Measurements from ENCODE around the gene ASH1L. TPM values are rescaled to one million over a fixed set of nuclear protein-coding genes. Genes with fewer than 3 reads are reported as not detected.

The ASH1L gene
- total RNA-seq, 1 experiment from 2014 or later = 29.3 TPM

GRCh38 chr1:155322953-155323728 is 239.5 kb downstream of the ASH1L start (continued):
- TF ChIP-seq HMGA2 (CRISPR knock-in tag; IDR thresholded peaks at IDR 0.05) = no peak
- TF ChIP-seq USF2 (CRISPR knock-in tag; IDR thresholded peaks at IDR 0.05) = peak; percentile 8; the same call in 1 of the 2 replicates
- no peak for TF ChIP-seq ERG (CRISPR knock-in tag; IDR thresholded peaks at IDR 0.05)
- TF ChIP-seq NR1H2 (CRISPR knock-in tag; IDR thresholded peaks at IDR 0.05) = no peak
- no peak for TF ChIP-seq CBFB (CRISPR knock-in tag; IDR thresholded peaks at IDR 0.05; ENCODE audit: low read depth)
- TF ChIP-seq ZSCAN18 (CRISPR knock-in tag; IDR thresholded peaks at IDR 0.05) = no peak
- TF ChIP-seq ARID4B (CRISPR knock-in tag; IDR thresholded peaks at IDR 0.05; ENCODE audit: borderline replicate concordance) = 0 out of 2 replicates have a peak, but pooled peaks have one; percentile 35
- TF ChIP-seq AR (CRISPR knock-in tag; IDR thresholded peaks at IDR 0.05) = no peak
- no peak for TF ChIP-seq ESRRA (CRISPR knock-in tag; IDR thresholded peaks at IDR 0.05; ENCODE audit: borderline replicate concordance)
- TF ChIP-seq TEAD1 (CRISPR knock-in tag; IDR thresholded peaks at IDR 0.05) = no peak
- TF ChIP-seq KAT7 (CRISPR knock-in tag; IDR thresholded peaks at IDR 0.05; ENCODE audit: borderline replicate concordance) = no peak
- no peak for TF ChIP-seq NR2C2 (CRISPR knock-in tag; IDR thresholded peaks at IDR 0.05)
- TF ChIP-seq SOX15 (CRISPR knock-in tag; IDR thresholded peaks at IDR 0.05) = no peak
- no peak for TF ChIP-seq TEAD4 (CRISPR knock-in tag; IDR thresholded peaks at IDR 0.05)
- TF ChIP-seq CREB1 (CRISPR knock-in tag; IDR thresholded peaks at IDR 0.05) = no peak
- no peak for TF ChIP-seq ZNF232 (CRISPR knock-in tag; IDR thresholded peaks at IDR 0.05)
- TF ChIP-seq ZBTB43 (CRISPR knock-in tag; IDR thresholded peaks at IDR 0.05) = no peak; the same call in 1 of the 2 replicates
- TF ChIP-seq AFF4 (CRISPR knock-in tag; IDR thresholded peaks at IDR 0.05; ENCODE audit: borderline replicate concordance) = no peak
- 0 out of 2 replicates have a peak, but pooled peaks have one; percentile 57 for TF ChIP-seq TP53 (CRISPR knock-in tag; IDR thresholded peaks at IDR 0.05)
- TF ChIP-seq IRF1 (CRISPR knock-in tag; IDR thresholded peaks at IDR 0.05) = no peak
- no peak for TF ChIP-seq RELA (CRISPR knock-in tag; IDR thresholded peaks at IDR 0.05; ENCODE audit: borderline replicate concordance)
- TF ChIP-seq SMAD3 (CRISPR knock-in tag; IDR thresholded peaks at IDR 0.05; ENCODE audit: borderline replicate concordance) = no peak

Measured in WTC11 (cell line).